NCI-H1417 (cell line): ENCODE results near the gene SAPCD2.

Source experiments
- DNase-seq, 3 experiments: peaks; one replicate each; lab custom pipeline; 2025; lab: John Stamatoyannopoulos, UW

Gene SAPCD2

GRCh38 chr9:137082222-137082924 is 12.0 kb upstream of the SAPCD2 start:
- DNase-seq: no peak

DNA sequence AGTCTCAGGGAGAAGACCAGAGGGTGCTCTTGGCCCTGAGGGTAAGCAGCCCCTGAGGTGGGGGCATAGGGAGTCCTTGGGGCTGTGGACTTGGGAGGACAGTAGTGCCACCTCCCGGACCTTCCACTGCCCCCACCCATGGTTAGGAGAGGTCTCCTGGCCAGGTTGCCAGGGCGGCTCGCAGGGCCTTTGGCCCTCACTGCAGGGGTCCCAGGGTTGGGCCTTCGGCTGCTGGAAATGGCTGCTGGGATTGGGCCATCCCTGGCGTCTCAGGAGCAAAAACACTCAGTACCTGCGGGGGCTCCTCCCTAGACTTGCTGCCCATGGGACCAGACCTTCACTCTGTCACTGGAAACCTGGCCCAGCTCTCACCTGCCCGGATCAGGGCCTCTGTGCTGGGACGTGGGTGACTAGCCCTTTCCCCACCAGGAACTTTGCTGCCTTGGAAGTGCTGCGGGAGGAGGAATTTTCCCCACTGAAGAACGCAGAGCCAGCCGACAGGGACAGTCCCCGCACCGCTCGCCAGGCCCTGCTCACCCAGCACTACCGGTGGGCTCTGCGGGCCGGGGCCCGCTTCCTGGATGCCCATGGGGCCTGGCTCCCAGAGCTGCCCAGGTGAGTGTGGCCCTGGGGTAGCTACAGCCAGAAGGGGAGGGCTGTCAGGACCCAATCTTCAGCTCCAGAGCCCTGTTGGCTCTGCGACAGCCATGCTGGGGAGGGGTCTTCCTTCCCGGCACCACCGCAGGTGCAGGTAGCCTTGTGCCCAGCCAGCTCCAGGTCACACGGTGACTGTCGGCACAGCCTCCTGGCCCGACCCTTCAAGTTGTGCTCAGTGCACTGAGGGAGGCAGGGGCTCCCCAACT is 10.1 kb upstream of the SAPCD2 start:
- DNase-seq: no peak

DNA sequence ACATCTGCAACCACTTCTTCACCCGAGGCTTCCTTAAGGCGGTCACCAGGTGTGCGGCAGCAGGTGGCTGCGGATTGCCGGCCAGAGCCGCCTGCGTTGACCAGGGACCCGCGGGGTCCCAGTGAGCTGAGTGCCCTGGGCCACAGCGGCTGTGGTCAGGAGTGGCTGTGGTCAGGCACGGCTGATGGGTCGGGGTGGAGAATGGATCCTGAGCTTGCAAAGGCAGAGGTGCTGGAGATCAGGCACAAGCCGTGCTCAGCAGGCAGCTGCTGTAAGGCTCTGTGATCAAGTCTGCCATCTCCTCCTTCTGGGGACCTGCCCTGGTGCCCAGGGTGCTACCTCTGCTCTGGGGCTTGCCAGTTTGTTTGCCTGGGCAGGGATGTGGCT is 9.0 kb upstream of the SAPCD2 start:
- peak in 1 of 3 experiments; percentile 67 for DNase-seq

GRCh38 chr9:137078701-137079400 is 8.5 kb upstream of the SAPCD2 start:
- peak; percentile 69 to 80 (median 75) for DNase-seq

DNA sequence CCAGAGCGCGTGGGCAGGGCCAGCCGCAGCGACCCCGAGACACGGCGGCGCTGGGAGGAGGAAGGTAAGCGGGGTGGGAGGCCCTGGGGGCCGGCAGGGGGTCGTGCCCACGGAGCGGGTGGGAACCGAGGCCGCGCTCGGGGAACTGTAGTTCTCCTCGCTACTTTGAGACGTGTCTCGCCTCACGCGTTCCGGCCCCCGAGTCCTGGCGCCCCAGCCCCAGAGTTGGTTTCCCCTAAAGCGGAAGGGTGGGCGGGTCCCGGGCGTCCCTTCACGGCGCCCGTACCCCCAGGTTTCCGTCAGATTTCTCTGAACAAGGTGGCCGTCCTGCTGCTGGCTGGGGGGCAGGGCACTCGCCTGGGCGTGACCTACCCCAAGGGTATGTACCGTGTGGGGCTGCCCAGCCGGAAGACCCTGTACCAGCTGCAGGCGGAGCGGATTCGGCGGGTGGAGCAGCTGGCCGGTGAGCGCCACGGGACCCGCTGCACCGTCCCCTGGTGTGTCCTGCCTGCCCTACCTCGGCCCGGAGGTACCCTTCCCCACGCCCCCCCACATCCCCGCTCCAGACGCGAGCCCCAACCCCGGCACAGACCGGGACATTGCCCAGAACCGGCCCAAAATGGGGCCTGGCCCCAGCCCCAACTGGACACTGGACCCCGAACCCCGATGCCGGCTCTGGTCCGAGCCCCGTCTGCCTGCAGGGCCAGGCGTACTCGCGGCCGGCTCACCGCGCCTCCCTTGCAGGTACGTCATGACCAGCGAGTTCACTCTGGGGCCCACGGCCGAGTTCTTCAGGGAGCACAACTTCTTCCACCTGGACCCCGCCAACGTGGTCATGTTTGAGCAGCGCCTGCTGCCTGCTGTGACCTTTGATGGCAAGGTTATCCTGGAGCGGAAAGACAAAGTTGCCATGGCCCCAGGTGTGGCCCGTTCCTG is 7.7 kb upstream of the SAPCD2 start:
- no peak for DNase-seq

DNA sequence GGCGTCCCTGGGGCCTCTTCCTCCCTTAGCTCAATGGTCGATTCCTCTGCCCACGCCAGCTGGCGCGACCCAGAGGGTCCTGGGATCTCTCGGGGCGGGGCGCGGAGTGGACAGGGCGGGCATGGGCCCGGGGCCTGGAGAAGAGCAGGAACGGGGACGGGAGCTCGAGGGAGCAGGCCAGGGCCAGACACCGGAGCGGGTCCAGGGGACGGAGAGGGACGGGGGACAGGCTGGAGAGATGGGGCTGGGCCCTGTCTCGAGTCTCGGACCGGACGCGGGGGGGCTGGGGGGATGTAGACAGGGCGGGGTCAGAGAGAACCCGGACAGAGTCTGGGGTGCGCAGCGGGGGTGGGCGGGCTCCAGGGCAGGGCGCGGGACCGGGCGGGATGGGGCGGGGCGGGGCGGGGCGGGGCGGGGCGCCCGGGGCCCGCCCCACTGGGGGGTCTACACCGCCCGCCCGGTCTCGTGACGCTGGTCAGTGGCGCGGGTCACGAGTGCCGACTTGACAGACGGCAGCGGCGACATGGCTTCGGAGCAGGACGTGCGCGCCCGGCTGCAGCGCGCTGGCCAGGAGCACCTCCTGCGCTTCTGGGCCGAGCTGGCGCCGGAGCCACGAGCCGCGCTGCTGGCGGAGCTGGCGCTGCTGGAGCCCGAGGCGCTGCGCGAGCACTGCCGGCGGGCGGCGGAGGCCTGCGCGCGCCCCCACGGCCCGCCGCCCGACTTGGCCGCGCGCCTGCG is 6.8 kb upstream of the SAPCD2 start, which contains the start of gene UAP1L1:
Gene UAP1L1 (plus strand): TSS at position 508 of the 738 bp plus-strand sequence. CDS start 16 bp downstream, at position 524.
- DNase-seq: peak; percentile 11 to 53 (median 38)

DNA sequence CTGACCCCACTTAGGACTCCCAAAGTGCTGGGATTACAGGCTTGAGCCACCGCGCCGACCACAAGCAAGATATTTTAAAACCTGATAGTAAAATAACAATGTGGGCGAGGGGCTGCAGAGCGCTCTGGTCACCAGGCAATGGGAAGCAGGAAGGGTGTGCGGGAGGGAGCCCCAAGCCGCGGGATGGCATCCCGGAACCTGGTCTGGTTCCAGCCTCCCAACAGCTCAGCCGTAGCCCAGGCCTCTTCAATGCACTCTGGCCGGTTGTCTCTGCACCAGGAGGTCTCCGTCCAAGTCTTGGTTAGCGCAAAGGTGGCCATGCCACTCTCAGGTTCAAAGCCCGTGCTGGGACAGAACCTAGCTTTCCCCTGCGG is 6.3 kb upstream of the SAPCD2 start:
- no peak for DNase-seq

GRCh38 chr9:137075275-137075775 is 5.0 kb upstream of the SAPCD2 start:
- no peak for DNase-seq

DNA sequence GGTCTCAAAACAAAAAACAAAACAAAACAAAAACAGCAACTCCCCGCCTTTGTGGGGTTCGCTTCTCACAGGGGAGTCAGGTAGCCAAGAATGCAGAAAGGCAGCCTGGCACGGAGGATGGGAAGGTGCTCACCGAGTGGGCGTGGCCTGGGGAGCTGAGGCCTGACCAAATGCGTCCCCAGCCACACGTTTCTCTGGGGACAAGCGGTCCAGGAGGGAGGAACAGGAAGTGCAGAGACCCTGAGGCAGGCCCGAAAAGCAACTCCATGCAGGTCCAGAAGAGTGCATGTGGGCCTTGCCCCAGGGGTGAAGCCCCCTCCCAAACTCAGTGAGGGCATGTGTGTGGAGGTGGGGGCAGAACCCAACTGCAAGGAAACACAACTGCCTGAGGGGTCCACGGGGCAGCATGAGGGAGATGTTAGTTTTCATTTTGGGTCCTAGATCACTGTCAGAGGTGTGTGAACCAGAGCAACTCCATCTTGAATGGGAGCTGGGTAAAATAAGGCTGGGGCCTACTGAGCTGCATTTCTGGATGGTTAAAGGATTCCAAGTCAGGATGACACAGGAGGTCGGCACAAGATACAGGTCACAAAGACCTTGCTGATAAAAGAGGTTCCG is 4.4 kb upstream of the SAPCD2 start:
- DNase-seq: no peak

- DNase-seq: no peak
Measured at GRCh38 chr9:137073992-137074399, 3.6 kb upstream of the SAPCD2 start.

- DNase-seq: no peak
Measured at GRCh38 chr9:137071282-137071681, 925 bp upstream of the SAPCD2 start.

- DNase-seq: peak in 2 of 3 experiments; percentile 51 to 88
Measured at GRCh38 chr9:137070906-137071275, 534 bp upstream of the SAPCD2 start.

DNA sequence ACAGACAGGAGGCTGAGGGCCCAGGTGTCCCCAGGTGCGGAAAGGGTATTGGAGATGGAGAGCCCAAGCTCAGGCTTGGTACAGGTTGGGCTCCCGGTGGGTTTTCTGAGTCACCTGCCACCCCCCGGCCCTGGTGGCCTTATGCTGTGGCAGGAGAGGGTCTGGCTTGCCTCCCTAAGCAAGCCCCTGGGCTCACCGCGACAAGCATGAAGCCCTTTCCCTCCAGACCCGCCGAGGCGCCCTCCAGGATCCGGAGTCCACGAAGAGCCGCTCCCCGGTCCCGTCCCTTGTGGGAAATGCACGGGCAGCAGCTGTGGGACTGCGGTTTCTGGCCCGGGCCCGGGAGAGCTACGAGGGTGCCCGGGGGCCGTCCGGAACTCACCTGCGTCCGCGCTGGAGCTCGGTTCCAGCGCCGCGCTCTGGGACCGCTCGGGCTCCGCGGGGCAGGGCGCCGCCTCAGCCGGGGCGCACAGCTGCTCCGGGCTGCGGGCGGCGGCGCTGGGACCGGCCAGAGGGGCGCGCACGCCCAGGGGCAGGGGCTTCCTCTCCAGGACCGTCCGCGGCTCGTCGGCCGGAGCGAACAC is 757 bp downstream of the SAPCD2 start:
- peak in 2 of 3 experiments; percentile 55 to 65 for DNase-seq

DNA sequence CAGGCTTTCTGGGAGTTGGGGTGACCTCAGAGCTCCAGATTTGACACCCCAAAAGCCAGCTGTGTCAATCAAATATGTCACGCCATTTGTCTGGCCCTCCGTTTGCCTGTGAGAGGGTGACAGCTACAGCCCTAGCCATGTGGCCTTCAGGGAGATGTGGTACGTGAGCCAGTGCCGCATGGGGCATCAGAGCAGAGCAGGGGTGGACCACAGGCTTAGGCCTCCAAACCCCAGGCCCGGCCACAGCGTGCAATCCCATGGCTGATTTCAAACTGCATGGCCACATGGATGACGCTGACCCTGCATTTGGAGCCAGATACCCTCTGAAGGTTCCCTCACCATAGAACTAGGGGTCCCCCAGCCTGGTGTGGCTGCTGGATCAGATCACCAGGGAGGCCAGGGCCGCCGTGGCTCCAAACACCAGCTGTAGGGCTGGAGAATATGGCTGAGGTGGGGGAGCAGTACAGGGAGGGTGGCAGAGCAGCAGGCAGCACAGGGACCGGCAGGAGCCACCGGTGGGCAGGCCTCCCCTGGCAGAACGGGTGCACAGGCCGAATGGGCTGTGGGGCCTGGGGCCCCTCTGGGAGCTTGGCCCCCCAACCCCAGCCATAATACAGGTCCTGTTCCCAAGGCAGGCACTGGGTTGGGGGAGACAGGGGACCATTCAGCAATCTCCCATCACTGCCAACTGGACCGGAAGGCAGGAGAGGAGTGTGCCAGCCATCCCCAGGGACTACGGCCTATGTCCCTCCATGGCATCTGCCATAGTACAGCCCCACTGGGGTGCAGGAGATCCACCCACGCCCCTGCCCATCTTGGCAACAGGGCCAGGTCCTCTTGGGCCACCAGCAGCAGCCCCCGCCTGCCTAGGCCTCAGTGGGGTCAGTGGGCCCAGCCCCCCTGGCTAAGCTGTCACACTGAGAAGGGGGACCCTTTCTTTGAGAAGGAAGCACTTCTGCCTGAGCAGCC is 1.5 kb downstream of the SAPCD2 start:
- DNase-seq: no peak

GRCh38 chr9:137067860-137068538 is 2.4 kb downstream of the SAPCD2 start:
- DNase-seq: peak; percentile 50 to 89 (median 73)

DNA sequence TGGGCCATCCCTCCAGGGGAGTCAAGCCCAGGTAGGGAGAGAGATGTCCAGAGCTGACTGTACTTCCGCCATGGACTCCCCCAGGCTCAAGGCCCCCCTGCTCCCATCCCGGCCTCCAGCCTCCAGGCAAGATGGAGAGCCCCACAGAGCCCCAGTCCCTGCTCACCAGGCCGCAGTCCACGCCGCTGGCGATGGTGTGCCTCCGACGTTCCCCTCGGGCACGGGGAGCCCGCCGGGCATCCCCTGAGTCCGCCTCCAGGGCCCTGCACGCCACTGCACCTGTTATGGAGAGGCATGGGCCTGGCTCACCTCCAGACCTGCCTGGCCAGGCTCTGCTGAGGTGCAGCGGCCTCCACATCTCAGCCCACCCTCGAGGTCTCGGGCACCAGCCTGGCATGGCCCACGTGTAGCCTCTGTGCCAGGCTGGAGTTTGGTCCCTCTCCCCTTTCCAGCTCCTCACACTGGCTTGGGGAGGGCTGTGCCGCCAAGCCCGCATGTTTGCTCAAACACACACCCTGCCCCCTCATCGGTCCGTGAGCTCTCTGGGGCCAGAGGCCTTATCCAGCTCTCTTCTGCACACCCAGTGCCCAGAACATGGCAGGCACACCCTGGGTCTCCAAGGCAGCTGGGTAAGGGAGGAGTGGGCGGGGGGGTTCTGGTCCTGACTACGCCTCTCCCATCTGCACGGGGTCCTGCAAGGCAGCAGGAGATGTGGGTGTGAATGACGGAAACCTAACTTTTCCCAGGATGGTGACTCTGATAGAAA is 4.1 kb downstream of the SAPCD2 start:
- no peak for DNase-seq

DNA sequence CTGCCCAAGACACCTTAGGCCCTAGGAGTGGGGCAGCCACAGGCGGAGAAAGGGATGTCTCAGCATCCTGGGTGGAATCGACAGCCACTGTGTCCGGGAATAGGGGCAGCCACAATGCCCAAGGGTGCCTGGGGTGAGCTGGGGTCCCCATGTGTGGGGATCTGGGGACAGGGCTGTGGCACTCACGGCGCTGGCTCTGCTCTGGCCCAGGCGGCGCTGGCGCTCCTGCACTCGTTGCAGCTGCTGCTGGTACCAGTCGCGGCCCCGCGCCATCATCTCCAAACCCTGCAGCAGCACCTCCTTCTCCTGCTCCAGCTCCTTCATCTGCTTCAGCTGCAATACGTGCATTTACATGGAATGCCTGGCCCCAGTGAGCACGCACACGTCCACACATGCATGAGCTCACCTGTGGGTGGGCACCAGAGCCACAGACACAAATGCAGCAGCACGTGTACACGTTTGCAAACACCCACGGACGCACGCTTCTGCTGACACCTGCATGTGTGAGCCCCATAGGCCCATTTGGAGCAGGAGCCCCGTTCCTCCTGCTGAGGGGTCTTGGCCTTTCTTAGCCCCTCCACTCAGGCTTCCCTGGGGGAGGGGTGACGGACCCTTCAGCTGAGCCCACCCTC is 4.9 kb downstream of the SAPCD2 start:
- DNase-seq: no peak
